ENCODE results near the gene CYP3A5.
"Not testable (repeated sequence)": the region's sequence is repeated elsewhere in the genome, so short reads cannot be mapped to it uniquely, and the experiment has no call there.

GRCh38 chr7:99691658-99692057 lies 11.9 kb upstream of the CYP3A5 start:
- TF ChIP-seq CTCF (IDR thresholded peaks at IDR 0.05; ENCODE audit: borderline replicate concordance, extremely low read depth, low read length, poor library complexity, severe bottlenecking); EZH2 (IDR thresholded peaks at IDR 0.05; ENCODE audit: borderline replicate concordance, low read depth, low read length, severe bottlenecking): not testable (repeated sequence)
